Colonic mucosa (tissue), 4 donors: ENCODE data around the gene NME2. TPM values are rescaled to one million over a fixed set of nuclear protein-coding genes. Genes with fewer than 3 reads are reported as not detected.

Experiments used
- DNase-seq: peaks from one replicate; pipeline ENCODE4 v3.0.0-alpha.2; 2020
- H3K27ac ChIP-seq: fragments of 200-600 bp; one replicate; pipeline ENCODE4 v1.8.0; 2021
- H3K27me3 ChIP-seq: fragments of 200-600 bp; one replicate; pipeline ENCODE4 v1.8.0; 2021
- H3K36me3 ChIP-seq: fragments of 200-600 bp; one replicate; pipeline ENCODE4 v1.8.0; 2021
- H3K4me1 ChIP-seq: fragments of 200-600 bp; one replicate; pipeline ENCODE4 v1.8.0; 2021; ENCODE audit warnings: mild to moderate bottlenecking
- H3K4me3 ChIP-seq: fragments of 200-600 bp; one replicate; pipeline ENCODE4 v1.8.0; 2021
- H3K9ac ChIP-seq, 2 donors: one replicate each; pipeline ENCODE4 v1.7.0; 2013; ENCODE audit warnings: control low read depth in 2 of 2, low read depth in 2 of 2, low read length in 2 of 2
- H3K9me3 ChIP-seq: fragments of 200-600 bp; one replicate; pipeline ENCODE4 v1.8.0; 2021
- CTCF ChIP-seq: fragments of 200-600 bp; IDR thresholded peaks from one replicate; pipeline ENCODE4 v1.8.0; 2022; ENCODE audit warnings: antibody characterized with exemption, mild to moderate bottlenecking
- intact Hi-C: fragments of 100-400 bp; cut with DNase I; formaldehyde crosslinking; loops from one replicate; pipeline ENCODE4 v1.14.1; 2022
- total RNA-seq, 2 donors: library from RNA; stranded (reverse); fragmentation: NEBNext Ultra II Directional in 1 of 2; extraction: Animal tissue kit (Norgen Biotek cat#: 25700) in 1 of 2; gene quantifications; one replicate each; pipeline ENCODE4 v1.2.1, GENCODE V29; 2021
- donor health status: healthy.
- donor health status: DM: no; HTN: no; CAD: no.
- donor health status: DM: no; HTN: no; CAD: no.

Gene NME2
- total RNA-seq, 2 donors from 2014 or later: 428 to 708 TPM

- Histone ChIP-seq H3K9ac (no peak overlapping the region), H3K36me3 (no peaks in the 10 kb centered on the region), H3K9me3 (no peaks in the 10 kb centered on the region), H3K4me3 (no peak overlapping the region), H3K27me3 (no peaks in the 10 kb centered on the region), H3K4me1 (no peaks in the 10 kb centered on the region), H3K27ac (no peak overlapping the region)
- intact Hi-C loops: no loop called here
- TF ChIP-seq CTCF: no peak
- DNase-seq: no peak
Measured at GRCh38 chr17:51184124-51184523, 17.9 kb downstream of the NME2 start.

GRCh38 chr17:51185763-51186332 is 19.6 kb downstream of the NME2 start:
- no peak for TF ChIP-seq CTCF
- Histone ChIP-seq H3K27me3 (no peaks in the 10 kb centered on the region), H3K9me3 (no peaks in the 10 kb centered on the region), H3K9ac (no peak overlapping the region), H3K4me1 (no peaks in the 10 kb centered on the region), H3K27ac (no peak overlapping the region), H3K36me3 (no peaks in the 10 kb centered on the region), H3K4me3 (no peak overlapping the region)
- intact Hi-C loops: no loop called here
- DNase-seq: no peak

GRCh38 chr17:51188271-51188833 is 22.1 kb downstream of the NME2 start:
- no peak for TF ChIP-seq CTCF
- Histone ChIP-seq H3K9me3 (no peaks in the 10 kb centered on the region), H3K36me3 (no peaks in the 10 kb centered on the region), H3K27me3 (no peaks in the 10 kb centered on the region), H3K9ac (no peak overlapping the region), H3K27ac (no peak overlapping the region), H3K4me3 (no peak overlapping the region), H3K4me1 (no peaks in the 10 kb centered on the region)
- no peak for DNase-seq
- intact Hi-C loops: no loop called here

DNA sequence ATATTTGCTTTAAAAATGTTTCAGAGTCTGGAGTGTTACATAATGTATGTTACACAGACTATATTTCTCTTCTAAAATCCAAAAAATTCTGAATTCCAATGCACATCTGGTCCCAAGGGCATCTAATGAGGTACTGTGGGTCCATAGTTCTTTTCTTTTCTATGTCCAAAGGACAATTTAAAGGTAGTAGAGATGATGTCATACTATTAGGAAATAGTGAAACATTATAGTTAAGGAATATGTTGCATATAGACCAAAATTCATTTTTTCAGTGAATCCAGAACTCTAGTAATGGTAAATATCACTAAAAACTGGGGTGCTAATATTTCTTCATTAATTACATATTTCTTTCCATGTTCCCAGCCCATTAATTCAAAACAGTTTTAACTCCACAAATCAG is 23.0 kb downstream of the NME2 start:
- no peak for TF ChIP-seq CTCF
- H3K4me1 ChIP-seq: no peaks in the 10 kb centered on the region
- H3K9ac ChIP-seq: no peak overlapping the region
- DNase-seq: no peak
- intact Hi-C loops: no loop called here
- no peak overlapping the region for H3K4me3 ChIP-seq
- no peak overlapping the region for H3K27ac ChIP-seq
- H3K27me3 ChIP-seq: no peaks in the 10 kb centered on the region
- H3K36me3 ChIP-seq: peaks cover 5% of the 10 kb centered on the region
- H3K9me3 ChIP-seq: no peaks in the 10 kb centered on the region

- H3K9me3 ChIP-seq: no peaks in the 10 kb centered on the region
- H3K9ac ChIP-seq: no peak overlapping the region
- no peak overlapping the region for H3K4me3 ChIP-seq
- no peak for TF ChIP-seq CTCF
- no peak for DNase-seq
- intact Hi-C loops: no loop called here
- no peaks in the 10 kb centered on the region for H3K27me3 ChIP-seq
- H3K27ac ChIP-seq: no peak overlapping the region
- H3K36me3 ChIP-seq: peaks cover 5% of the 10 kb centered on the region
- H3K4me1 ChIP-seq: no peaks in the 10 kb centered on the region
Measured at GRCh38 chr17:51189628-51190027, 23.4 kb downstream of the NME2 start.
